Activated naive CD8-positive, alpha-beta T cell (primary cell): Measurements from ENCODE around the gene GALNT8.

Experiments
- H3K27ac Mint-ChIP-seq: one replicate; pipeline ENCODE4 v1.8.0; 2021; ENCODE audit warnings: mixed read lengths
- H3K27me3 Mint-ChIP-seq: one replicate; pipeline ENCODE4 v1.8.0; 2021; ENCODE audit warnings: mixed read lengths
- H3K36me3 Mint-ChIP-seq: one replicate; pipeline ENCODE4 v1.8.0; 2021; ENCODE audit warnings: mixed read lengths
- H3K4me1 Mint-ChIP-seq: one replicate; pipeline ENCODE4 v1.8.0; 2021; ENCODE audit warnings: low read depth, mixed read lengths
- H3K4me3 Mint-ChIP-seq: one replicate; pipeline ENCODE4 v1.8.0; 2021; ENCODE audit warnings: mild to moderate bottlenecking, mixed read lengths
- H3K9me3 Mint-ChIP-seq: one replicate; pipeline ENCODE4 v1.8.0; 2021; ENCODE audit warnings: low read depth, mixed read lengths

GALNT8 gene

DNA sequence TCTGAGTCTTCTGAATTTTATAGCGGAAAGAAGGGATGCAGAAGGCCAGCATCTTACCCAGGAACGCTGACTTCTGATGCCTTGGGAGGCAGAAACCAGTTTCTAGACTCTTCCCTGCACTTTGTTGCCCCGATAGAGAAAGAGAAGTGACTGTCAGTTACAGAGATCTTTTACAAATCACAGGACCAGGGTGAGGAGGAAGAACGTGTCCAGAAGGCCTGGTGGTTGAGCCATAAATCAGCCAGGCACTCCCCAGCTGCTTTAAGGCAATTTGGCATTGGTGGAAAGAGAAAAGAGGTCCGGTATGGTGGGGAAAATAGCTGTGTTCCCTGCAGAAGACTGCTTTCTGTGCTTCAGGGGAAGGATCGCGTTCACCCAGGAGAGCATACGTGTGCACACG is 100.8 kb downstream of the GALNT8 start:
- H3K9me3 Mint-ChIP-seq, result no peaks in the 10 kb centered on the region
- peaks cover 2% of the 10 kb centered on the region for H3K36me3 Mint-ChIP-seq
- no peak overlapping the region for H3K27ac Mint-ChIP-seq
- no peak overlapping the region for H3K4me3 Mint-ChIP-seq
- H3K27me3 Mint-ChIP-seq, result no peaks in the 10 kb centered on the region
- H3K4me1 Mint-ChIP-seq, result peaks cover 32% of the 10 kb centered on the region
